ENCODE results near the gene TMEM123.

DNA sequence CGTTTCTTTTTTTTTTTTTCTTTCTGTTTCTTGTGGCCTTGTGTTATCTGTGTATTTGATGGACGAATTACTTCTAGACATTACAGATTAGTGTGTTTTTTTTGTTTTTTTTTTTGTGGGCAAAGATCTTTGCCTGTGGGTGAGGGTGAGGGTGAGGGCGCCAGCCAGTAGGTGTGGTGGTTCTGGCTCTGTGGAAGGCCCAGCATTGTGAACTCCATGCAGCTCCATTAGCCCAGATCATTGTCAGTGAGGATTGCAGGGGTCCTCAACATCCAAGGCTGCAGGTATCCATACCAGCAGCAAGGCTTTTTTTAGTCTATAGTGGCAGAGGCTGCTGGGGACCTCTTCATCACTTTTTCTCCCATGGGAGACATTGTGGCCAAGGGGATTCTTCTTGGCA lies 91.9 kb downstream of the TMEM123 start:
- TF ChIP-seq, protein P1, sequence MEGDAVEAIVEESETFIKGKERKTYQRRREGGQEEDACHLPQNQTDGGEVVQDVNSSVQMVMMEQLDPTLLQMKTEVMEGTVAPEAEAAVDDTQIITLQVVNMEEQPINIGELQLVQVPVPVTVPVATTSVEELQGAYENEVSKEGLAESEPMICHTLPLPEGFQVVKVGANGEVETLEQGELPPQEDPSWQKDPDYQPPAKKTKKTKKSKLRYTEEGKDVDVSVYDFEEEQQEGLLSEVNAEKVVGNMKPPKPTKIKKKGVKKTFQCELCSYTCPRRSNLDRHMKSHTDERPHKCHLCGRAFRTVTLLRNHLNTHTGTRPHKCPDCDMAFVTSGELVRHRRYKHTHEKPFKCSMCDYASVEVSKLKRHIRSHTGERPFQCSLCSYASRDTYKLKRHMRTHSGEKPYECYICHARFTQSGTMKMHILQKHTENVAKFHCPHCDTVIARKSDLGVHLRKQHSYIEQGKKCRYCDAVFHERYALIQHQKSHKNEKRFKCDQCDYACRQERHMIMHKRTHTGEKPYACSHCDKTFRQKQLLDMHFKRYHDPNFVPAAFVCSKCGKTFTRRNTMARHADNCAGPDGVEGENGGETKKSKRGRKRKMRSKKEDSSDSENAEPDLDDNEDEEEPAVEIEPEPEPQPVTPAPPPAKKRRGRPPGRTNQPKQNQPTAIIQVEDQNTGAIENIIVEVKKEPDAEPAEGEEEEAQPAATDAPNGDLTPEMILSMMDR (conservative IDR thresholded peaks at IDR 0.05; ENCODE audit: low read length), result no peak
- TF ChIP-seq EZH2phosphoT487 (IDR thresholded peaks at IDR 0.05; ENCODE audit: borderline replicate concordance), result no peak

All from Loucy (cell line).